ENCODE data around the gene PHF12.

Gene PHF12

GRCh38 chr17:28864991-28865849 is 86.1 kb downstream of the PHF12 start:
- in situ Hi-C loops (cut with MboI; ENCODE audit: low sequenced_read_pairs): no loop called here

GRCh38 chr17:28863953-28864352 is 87.4 kb downstream of the PHF12 start:
- in situ Hi-C loops (cut with MboI; ENCODE audit: low sequenced_read_pairs): no loop called here

GRCh38 chr17:28862561-28862960 is 88.8 kb downstream of the PHF12 start:
- in situ Hi-C loops (cut with MboI; ENCODE audit: low sequenced_read_pairs): no loop called here

GRCh38 chr17:28861393-28862203 is 89.7 kb downstream of the PHF12 start:
- in situ Hi-C loops (cut with MboI; ENCODE audit: low sequenced_read_pairs): no loop called here

- in situ Hi-C loops (cut with MboI; ENCODE audit: low sequenced_read_pairs): no loop called here
Measured at GRCh38 chr17:28860363-28860808, 90.9 kb downstream of the PHF12 start.

- in situ Hi-C loops (cut with MboI; ENCODE audit: low sequenced_read_pairs): no loop called here
Measured at GRCh38 chr17:28858801-28859355, 92.4 kb downstream of the PHF12 start.

GRCh38 chr17:28857905-28858800 is 93.2 kb downstream of the PHF12 start:
- in situ Hi-C loops (cut with MboI; ENCODE audit: low sequenced_read_pairs): no loop called here

GRCh38 chr17:28856028-28856574 is 95.2 kb downstream of the PHF12 start:
- in situ Hi-C loops (cut with MboI; ENCODE audit: low sequenced_read_pairs): no loop called here

- in situ Hi-C loops (cut with MboI; ENCODE audit: low sequenced_read_pairs): no loop called here
Measured at GRCh38 chr17:28855336-28855679, 96.0 kb downstream of the PHF12 start.

Measured in hTERT RPE-1 (cell line).